Placental pericyte (primary cell): ENCODE measurements around the gene SIX3. TPM values are rescaled to one million over a fixed set of nuclear protein-coding genes. Genes with fewer than 3 reads are reported as not detected.

Source experiments
- small RNA-seq: library from RNA; depleted of rRNA; stranded (forward); fragments of <200 nt; gene quantifications from one replicate; pipeline ENCODE3, GENCODE V24; 2012; ENCODE audit warnings: low replicate concordance
- total RNA-seq: library from RNA; depleted of rRNA; stranded (reverse); fragments of >200 nt; gene quantifications from 2 replicates; pipeline ENCODE4 v1.2.3, GENCODE V29; 2012

The SIX3 gene
- total RNA-seq: not detected in 2 replicates

DNA sequence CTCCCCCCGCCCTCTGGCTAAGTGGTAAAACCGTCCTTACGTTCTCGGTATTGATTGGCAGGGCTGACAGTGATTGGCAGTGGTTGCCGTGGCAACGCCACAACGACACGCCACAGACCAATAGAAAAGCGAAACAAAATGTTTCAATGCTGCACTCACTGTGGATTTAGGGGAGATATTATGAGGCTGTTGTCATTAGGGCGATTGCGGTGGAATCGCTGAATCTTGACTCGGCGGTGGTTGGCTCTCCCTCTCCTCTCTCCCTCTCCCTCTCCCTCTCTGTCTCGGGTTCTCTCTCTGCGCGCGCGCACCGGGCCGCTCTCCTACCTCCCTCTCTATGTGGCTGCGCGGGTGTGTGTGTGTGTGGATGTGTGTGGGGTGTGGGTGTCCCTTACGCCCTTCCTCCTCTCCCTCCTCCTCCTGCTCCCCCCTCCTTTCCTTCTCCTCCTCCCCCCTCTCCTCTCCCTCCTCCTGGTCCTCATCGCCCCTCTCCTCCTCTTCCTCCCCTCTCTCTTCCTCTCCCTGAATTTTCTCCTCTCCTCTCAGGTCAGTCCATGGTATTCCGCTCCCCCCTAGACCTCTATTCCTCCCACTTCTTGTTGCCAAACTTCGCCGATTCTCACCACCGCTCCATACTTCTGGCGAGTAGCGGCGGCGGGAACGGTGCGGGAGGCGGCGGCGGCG is at the start of gene SIX3:
Gene SIX3, plus strand, starts transcription at position 152 of the 684 bp plus-strand sequence. Its CDS starts 403 bp downstream, at position 555.

Small RNA genes lying within 50 kb of the gene (small RNA-seq; reads per million reads assigned to genes)
- gene RF02246 (not detected), gene RF02247 (not detected), gene RF02248 (not detected), gene RF02250 (not detected), gene RF02251 (not detected), gene RF02252 (not detected)

Other genes with a start within 250 kb of the SIX3 start
- gene SIX2, start 67.8 kb downstream of the SIX3 start, total RNA-seq: under 0.01 TPM in 1 of 2 replicates, not detected in the other